Embryonic facial prominence (tissue), 1 donor: Measurements from ENCODE around the gene TEF.

ENCODE experiments used
- DNase-seq: peaks from one replicate; pipeline ENCODE4 v3.0.0-alpha.2; 2016; ENCODE audit errors: extremely low spot score

TEF gene, protein sequence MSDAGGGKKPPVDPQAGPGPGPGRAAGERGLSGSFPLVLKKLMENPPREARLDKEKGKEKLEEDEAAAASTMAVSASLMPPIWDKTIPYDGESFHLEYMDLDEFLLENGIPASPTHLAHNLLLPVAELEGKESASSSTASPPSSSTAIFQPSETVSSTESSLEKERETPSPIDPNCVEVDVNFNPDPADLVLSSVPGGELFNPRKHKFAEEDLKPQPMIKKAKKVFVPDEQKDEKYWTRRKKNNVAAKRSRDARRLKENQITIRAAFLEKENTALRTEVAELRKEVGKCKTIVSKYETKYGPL

GRCh38 chr22:41381329-41382097 is at the start of gene TEF:
Gene TEF (plus strand): TSS chr22:41381942. CDS start chr22:41382045, 103 bp downstream.
- peak; percentile 98 for DNase-seq

GRCh38 chr22:41332217-41332939 is 49.4 kb upstream of the TEF start:
- no peak for DNase-seq

- no peak for DNase-seq
Observed at GRCh38 chr22:41333806-41334205, 47.9 kb upstream of the TEF start.

GRCh38 chr22:41334215-41334614 is 47.5 kb upstream of the TEF start:
- DNase-seq, result no peak

DNA sequence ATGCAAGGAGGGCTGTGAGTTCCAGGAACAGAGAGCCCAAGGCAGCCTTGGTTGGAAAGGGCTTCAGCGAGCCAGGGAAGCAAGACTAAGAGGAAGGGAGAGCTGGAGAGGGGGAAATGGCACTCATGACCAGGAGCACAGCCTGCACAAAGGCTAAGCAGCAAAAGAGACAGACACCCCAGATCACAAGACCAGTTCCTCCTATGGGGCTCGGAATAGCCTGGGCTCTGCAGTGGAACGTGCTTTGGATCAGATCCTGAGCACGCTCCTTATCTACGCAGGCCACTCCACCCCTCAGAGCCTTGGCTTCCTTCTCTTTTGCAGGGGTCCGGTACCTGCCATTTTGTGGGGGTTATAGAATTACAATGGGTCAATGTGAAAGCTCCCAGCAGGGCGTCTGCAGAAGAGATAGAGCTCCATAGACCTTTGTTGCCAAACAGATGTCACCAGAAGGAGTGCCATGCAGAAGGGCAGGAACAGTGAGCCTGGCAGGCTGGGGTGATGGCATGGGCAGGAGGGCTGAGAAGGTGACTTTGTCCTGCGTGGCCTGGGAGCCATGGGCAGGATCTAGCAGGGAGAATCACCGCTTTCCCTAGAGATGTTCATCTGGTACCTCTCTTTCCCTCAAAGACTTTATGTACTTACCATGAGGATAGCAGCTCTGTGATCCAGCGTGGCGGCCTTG is 46.6 kb upstream of the TEF start:
- no peak for DNase-seq

- DNase-seq, result no peak
Observed at GRCh38 chr22:41338614-41339212, 43.0 kb upstream of the TEF start.

DNA sequence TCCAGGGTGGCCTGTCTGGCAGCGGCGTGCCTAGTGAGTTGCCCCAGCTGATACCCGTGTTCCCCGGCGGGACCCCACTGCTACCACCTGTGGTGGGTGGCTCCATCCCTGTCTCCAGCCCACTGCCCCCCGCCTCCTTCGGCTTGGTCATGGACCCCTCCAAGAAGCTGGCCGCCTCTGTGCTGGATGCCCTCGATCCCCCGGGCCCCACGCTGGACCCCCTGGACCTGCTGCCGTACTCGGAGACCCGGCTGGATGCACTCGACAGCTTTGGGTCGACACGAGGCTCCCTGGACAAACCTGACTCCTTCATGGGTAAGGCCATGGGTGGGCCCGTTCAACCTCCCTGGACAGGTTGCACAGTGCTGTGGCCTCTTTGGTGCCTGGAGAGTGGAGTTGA is 41.9 kb upstream of the TEF start:
- no peak for DNase-seq

GRCh38 chr22:41340357-41340756 is 41.4 kb upstream of the TEF start:
- DNase-seq, result no peak

GRCh38 chr22:41341012-41341411 is 40.7 kb upstream of the TEF start:
- no peak for DNase-seq

- no peak for DNase-seq
Observed at GRCh38 chr22:41341990-41342389, 39.8 kb upstream of the TEF start.

GRCh38 chr22:41343300-41343699 is 38.4 kb upstream of the TEF start:
- DNase-seq, result no peak

DNA sequence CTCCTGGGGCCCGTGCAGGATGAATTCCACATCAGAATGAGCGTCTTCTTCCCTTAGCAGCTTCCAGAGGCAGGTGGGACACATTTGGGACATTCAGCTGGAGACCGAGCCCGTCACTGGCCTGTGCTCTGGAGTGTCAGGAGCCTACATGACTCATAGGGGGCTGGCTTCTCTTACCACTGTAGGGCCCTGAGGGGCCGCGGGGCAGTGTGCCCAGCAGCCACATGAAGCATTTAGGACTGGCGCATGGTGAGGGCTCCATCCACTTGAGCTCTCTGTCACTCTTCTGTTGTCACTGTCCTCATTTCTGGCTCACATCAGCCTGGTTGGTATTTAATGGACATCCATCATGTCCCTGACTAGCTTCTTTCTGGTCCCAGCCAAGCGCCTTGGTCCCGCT is 38.0 kb upstream of the TEF start:
- no peak for DNase-seq

DNA sequence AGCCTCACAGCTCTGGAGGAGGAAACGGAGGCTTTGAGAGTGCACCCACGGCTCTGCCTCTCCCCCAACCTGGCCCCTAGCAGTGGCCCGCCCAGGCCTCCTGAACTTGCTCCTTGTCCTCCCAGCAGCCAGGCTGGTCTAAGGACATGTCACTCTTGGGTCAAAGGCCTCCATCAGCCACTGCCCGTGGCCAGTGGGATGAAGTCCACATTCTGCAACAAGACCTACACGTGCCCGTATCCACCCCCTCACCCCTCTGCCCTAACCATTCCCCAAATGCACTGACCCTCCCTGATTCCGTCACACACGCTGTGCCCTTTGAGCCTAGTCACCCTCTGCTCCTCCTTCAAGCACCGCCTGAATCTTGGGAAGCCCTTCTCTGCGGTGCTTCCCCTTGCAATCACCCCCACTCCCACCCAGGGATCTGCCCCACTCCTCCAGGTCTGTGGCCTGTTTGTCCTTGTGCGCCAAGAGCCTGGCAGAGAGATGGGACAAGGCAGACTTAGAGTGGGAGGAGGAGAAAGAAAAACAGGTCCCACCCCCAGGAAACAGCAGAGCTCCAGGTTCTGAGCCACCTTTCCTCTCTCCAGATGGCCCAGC is 37.5 kb upstream of the TEF start:
- no peak for DNase-seq

GRCh38 chr22:41345807-41346335 is 35.9 kb upstream of the TEF start:
- no peak for DNase-seq

- no peak for DNase-seq
Observed at GRCh38 chr22:41347066-41347859, 34.5 kb upstream of the TEF start.

GRCh38 chr22:41348964-41349484 is 32.7 kb upstream of the TEF start:
- DNase-seq, result no peak

- no peak for DNase-seq
Observed at GRCh38 chr22:41350087-41350486, 31.7 kb upstream of the TEF start.

DNA sequence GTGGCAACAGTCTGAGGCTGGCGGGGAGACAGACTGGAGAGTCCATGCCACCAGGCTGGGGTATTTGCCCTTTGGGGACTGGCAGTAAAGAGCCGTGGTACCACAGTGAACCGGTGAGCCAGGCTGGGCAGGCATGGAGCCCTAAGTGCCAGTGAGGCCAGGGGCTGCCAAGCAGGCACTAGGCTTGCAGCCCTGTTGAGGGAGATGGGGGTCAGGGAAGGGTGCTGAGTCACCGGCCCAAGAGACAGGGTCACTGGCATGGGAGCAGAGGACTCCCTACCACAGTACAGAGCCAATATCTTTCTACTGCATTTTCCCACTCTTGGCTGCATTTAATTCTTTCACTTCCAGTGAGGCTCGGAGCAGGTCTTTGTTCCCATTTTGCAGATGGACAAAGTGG is 30.7 kb upstream of the TEF start:
- no peak for DNase-seq

- no peak for DNase-seq
Observed at GRCh38 chr22:41352058-41352457, 29.7 kb upstream of the TEF start.
